Measurements from ENCODE around the gene SLC51B.

DNA sequence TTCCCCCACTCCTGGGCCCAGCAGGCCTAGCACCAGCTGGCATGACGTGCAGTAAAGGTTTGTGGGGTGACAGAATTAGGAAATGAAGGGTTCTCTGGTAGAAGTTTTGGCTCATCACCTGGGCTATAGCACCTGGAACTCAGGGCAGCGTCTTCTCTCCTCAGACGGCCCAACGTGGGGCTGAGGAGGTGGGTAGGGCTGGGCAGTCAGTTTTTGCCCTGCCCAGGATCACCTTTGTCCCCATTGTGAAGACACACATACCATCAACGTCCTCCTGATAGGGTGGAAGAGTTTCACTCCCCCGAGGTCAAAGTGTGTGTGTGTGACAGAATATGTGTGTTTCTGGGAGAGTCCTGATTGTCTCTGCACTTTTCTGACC lies 43.4 kb downstream of the SLC51B start:
- TF ChIP-seq REST (IDR thresholded peaks at IDR 0.05; ENCODE audit: low read depth, low read length) = no peak
- TF ChIP-seq, protein P1, sequence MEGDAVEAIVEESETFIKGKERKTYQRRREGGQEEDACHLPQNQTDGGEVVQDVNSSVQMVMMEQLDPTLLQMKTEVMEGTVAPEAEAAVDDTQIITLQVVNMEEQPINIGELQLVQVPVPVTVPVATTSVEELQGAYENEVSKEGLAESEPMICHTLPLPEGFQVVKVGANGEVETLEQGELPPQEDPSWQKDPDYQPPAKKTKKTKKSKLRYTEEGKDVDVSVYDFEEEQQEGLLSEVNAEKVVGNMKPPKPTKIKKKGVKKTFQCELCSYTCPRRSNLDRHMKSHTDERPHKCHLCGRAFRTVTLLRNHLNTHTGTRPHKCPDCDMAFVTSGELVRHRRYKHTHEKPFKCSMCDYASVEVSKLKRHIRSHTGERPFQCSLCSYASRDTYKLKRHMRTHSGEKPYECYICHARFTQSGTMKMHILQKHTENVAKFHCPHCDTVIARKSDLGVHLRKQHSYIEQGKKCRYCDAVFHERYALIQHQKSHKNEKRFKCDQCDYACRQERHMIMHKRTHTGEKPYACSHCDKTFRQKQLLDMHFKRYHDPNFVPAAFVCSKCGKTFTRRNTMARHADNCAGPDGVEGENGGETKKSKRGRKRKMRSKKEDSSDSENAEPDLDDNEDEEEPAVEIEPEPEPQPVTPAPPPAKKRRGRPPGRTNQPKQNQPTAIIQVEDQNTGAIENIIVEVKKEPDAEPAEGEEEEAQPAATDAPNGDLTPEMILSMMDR (IDR thresholded peaks at IDR 0.05) = no peak
- TF ChIP-seq SMC3 (IDR thresholded peaks at IDR 0.05; ENCODE audit: low read depth, low read length) = no peak
- no peak for TF ChIP-seq TEAD4 (IDR thresholded peaks at IDR 0.05; ENCODE audit: borderline replicate concordance, insufficient read depth)
- TF ChIP-seq, protein P2, sequence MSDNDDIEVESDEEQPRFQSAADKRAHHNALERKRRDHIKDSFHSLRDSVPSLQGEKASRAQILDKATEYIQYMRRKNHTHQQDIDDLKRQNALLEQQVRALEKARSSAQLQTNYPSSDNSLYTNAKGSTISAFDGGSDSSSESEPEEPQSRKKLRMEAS (IDR thresholded peaks at IDR 0.05; ENCODE audit: low read depth) = no peak
- no peak for TF ChIP-seq RAD21 (IDR thresholded peaks at IDR 0.05; ENCODE audit: low read length)
- no peak for TF ChIP-seq NRF1 (IDR thresholded peaks at IDR 0.05; ENCODE audit: low read depth, low read length)
- TF ChIP-seq MXI1 (IDR thresholded peaks at IDR 0.05; ENCODE audit: low read depth, low read length) = no peak
- TF ChIP-seq SIN3A (IDR thresholded peaks at IDR 0.05; ENCODE audit: borderline replicate concordance, low read depth, low read length) = no peak

All from SK-N-SH (cell line).